Loucy (cell line): Measurements from ENCODE around the gene KANSL1L.

Experiments
- H2AFZ ChIP-seq: fragments of 200-600 bp; sonication (generic); 2 replicates; pipeline ENCODE4 v1.6.0; 2016; ENCODE audit warnings: antibody characterized with exemption, mild to moderate bottlenecking, low read length, moderate library complexity
- H3F3A ChIP-seq: fragments of 200-600 bp; 2 replicates; pipeline ENCODE4 v1.6.0; 2016; ENCODE audit warnings: antibody characterized with exemption, low read depth, mild to moderate bottlenecking
- H3K27me3 ChIP-seq: fragments of 200-600 bp; sonication (generic); 2 replicates; pipeline ENCODE4 v1.6.1; 2014; ENCODE audit warnings: low read length, mild to moderate bottlenecking; ENCODE audit not compliant: insufficient read depth, poor library complexity, severe bottlenecking
- H3K36me3 ChIP-seq: fragments of 200-600 bp; sonication (generic); 2 replicates; pipeline ENCODE4 v1.6.1; 2016; ENCODE audit warnings: low read length; ENCODE audit not compliant: insufficient read depth
- H3K4me1 ChIP-seq: fragments of 200-600 bp; sonication (generic); 2 replicates; pipeline ENCODE4 v1.5.1; 2014; ENCODE audit warnings: low read length, mild to moderate bottlenecking; ENCODE audit not compliant: insufficient read depth, poor library complexity, severe bottlenecking
- H3K4me2 ChIP-seq: fragments of 200-600 bp; sonication (generic); 2 replicates; pipeline ENCODE4 v1.6.0; 2014; ENCODE audit warnings: antibody characterized with exemption, low read length, low read depth, mild to moderate bottlenecking; ENCODE audit not compliant: poor library complexity, severe bottlenecking
- H3K4me3 ChIP-seq: fragments of 200-600 bp; sonication (generic); 2 replicates; pipeline ENCODE4 v1.5.1; 2014; ENCODE audit warnings: low read length, mild to moderate bottlenecking, mixed read lengths; ENCODE audit not compliant: poor library complexity, severe bottlenecking
- H3K79me2 ChIP-seq: fragments of 200-600 bp; sonication (generic); 2 replicates; pipeline ENCODE4 v1.6.1; 2014; ENCODE audit warnings: low read length; ENCODE audit not compliant: insufficient read depth
- H3K9ac ChIP-seq: fragments of 200-600 bp; sonication (generic); 2 replicates; pipeline ENCODE4 v1.6.0; 2014; ENCODE audit warnings: mild to moderate bottlenecking, low read depth, low read length, moderate library complexity; ENCODE audit not compliant: poor library complexity, severe bottlenecking
- H3K9me2 ChIP-seq: fragments of 200-600 bp; sonication (generic); replicated peaks from 2 replicates; pipeline ENCODE4 v1.6.1; 2016; ENCODE audit warnings: low read depth, low read length, mixed read lengths
- H3K9me3 ChIP-seq: fragments of 200-600 bp; sonication (generic); 2 replicates; pipeline ENCODE4 v1.6.1; 2014; ENCODE audit warnings: mild to moderate bottlenecking, antibody characterized with exemption, low read length, low read depth; ENCODE audit not compliant: insufficient read depth
- H4K20me1 ChIP-seq: fragments of 200-600 bp; sonication (generic); 2 replicates; pipeline ENCODE4 v1.6.0; 2014; ENCODE audit warnings: antibody characterized with exemption, low read length, mild to moderate bottlenecking; ENCODE audit not compliant: insufficient read depth, poor library complexity, severe bottlenecking
- CTCF ChIP-seq: fragments of 200-600 bp; sonication (generic); conservative IDR thresholded peaks from 2 replicates; pipeline ENCODE4 v1.5.1; 2014; ENCODE audit warnings: mild to moderate bottlenecking, antibody characterized with exemption, low read length
- EZH2phosphoT487 ChIP-seq: fragments of 200-600 bp; IDR thresholded peaks from 2 replicates; pipeline ENCODE4 v1.6.1; 2018; ENCODE audit warnings: antibody characterized with exemption, mild to moderate bottlenecking, moderate library complexity, borderline replicate concordance

The KANSL1L gene

DNA sequence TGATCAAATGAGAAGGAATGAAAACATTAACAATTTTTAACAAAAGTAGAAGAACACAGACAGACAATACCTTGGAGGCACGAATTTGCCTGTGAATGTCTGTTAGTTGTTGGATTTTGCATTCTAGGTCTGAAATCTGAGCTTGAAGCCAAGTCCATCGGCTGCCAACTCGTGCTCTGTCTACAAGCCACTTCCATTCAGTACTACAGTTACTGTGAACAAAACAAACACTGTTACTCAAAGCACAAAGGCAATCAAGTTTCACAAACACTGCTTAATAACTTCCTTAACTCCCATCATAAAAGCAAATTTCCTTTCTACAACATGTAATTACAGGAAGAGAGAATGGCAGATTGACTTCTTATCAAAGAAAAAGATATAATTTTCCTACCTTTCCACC is 42.2 kb downstream of the KANSL1L start:
- Histone ChIP-seq H3K4me2 (no peak overlapping the region), H3K9me3 (peaks cover 3% of the 10 kb centered on the region; the same call in 1 of the 2 replicates), H3K79me2 (no peaks in the 10 kb centered on the region), H3K4me1 (no peaks in the 10 kb centered on the region), H3K4me3 (no peak overlapping the region), H4K20me1 (no peaks in the 10 kb centered on the region), H3K27me3 (no peaks in the 10 kb centered on the region), H3K36me3 (peaks cover 10% of the 10 kb centered on the region; the same call in 1 of the 2 replicates), H2AFZ (no peak overlapping the region), H3K9ac (no peak overlapping the region), H3K9me2 (no peaks in the 10 kb centered on the region), H3F3A (no peaks in the 10 kb centered on the region)
- no peak for TF ChIP-seq EZH2phosphoT487
- no peak for TF ChIP-seq CTCF

- Histone ChIP-seq H3K9ac (no peak overlapping the region), H3K9me2 (no peaks in the 10 kb centered on the region), H3K9me3 (peaks cover 7% of the 10 kb centered on the region; the same call in 1 of the 2 replicates), H3F3A (no peaks in the 10 kb centered on the region), H3K36me3 (no peaks in the 10 kb centered on the region; the same call in 1 of the 2 replicates), H3K27me3 (no peaks in the 10 kb centered on the region), H3K79me2 (no peaks in the 10 kb centered on the region), H3K4me3 (no peak overlapping the region), H3K4me1 (no peaks in the 10 kb centered on the region), H3K4me2 (no peak overlapping the region), H2AFZ (no peak overlapping the region), H4K20me1 (no peaks in the 10 kb centered on the region)
- TF ChIP-seq CTCF: no peak
- no peak for TF ChIP-seq EZH2phosphoT487
Observed at GRCh38 chr2:210113614-210114235, 57.5 kb downstream of the KANSL1L start.

- Histone ChIP-seq H3K4me3 (no peak overlapping the region), H3K4me2 (no peak overlapping the region), H3K4me1 (no peaks in the 10 kb centered on the region), H3K36me3 (no peaks in the 10 kb centered on the region; the same call in 1 of the 2 replicates), H2AFZ (no peak overlapping the region), H3K79me2 (no peaks in the 10 kb centered on the region), H3K9me3 (peaks cover 7% of the 10 kb centered on the region; the same call in 1 of the 2 replicates), H3F3A (no peaks in the 10 kb centered on the region), H3K9ac (no peak overlapping the region), H3K9me2 (no peaks in the 10 kb centered on the region), H3K27me3 (no peaks in the 10 kb centered on the region), H4K20me1 (no peaks in the 10 kb centered on the region)
- TF ChIP-seq EZH2phosphoT487 (no peak), CTCF (no peak)
Observed at GRCh38 chr2:210112871-210113270, 58.3 kb downstream of the KANSL1L start.
